GM23338 (cell line): Measurements from ENCODE around the gene DLX5. TPM values are rescaled to one million over a fixed set of nuclear protein-coding genes. Genes with fewer than 3 reads are reported as not detected.

Experiments used
- ATAC-seq: fragments of 200-7000 bp; cut with Tn5 transposase; 3 replicates; pipeline ENCODE4 v1.9.1; 2020
- DNase-seq: peaks from one replicate; pipeline ENCODE4 v3.0.0-alpha.2; 2015; ENCODE audit warnings: low spot score
- H2AFZ ChIP-seq: fragments of 200-600 bp; sonication (generic); 2 replicates; pipeline ENCODE4 v1.8.0; 2016; ENCODE audit warnings: antibody characterized with exemption, mild to moderate bottlenecking, moderate library complexity
- H3F3A ChIP-seq: fragments of 200-600 bp; sonication (generic); replicated peaks from 2 replicates; pipeline ENCODE4 v1.8.0; 2017; ENCODE audit warnings: antibody characterized with exemption, mixed run types, low read depth
- H3K27ac ChIP-seq: fragments of 200-600 bp; sonication (generic); 2 replicates; pipeline ENCODE4 v1.6.1; 2016; ENCODE audit warnings: low read depth
- H3K27me3 ChIP-seq: fragments of 200-600 bp; sonication (generic); 2 replicates; pipeline ENCODE4 v1.8.0; 2016; ENCODE audit warnings: mild to moderate bottlenecking, mixed run types, moderate library complexity; ENCODE audit not compliant: insufficient read depth
- H3K36me3 ChIP-seq: fragments of 200-600 bp; sonication (generic); 2 replicates; pipeline ENCODE4 v1.8.0; 2016; ENCODE audit warnings: mild to moderate bottlenecking; ENCODE audit not compliant: insufficient read depth
- H3K4me1 ChIP-seq: fragments of 200-600 bp; sonication (generic); 2 replicates; pipeline ENCODE4 v1.8.0; 2016; ENCODE audit warnings: mild to moderate bottlenecking, moderate library complexity; ENCODE audit not compliant: insufficient read depth
- H3K4me2 ChIP-seq: fragments of 200-600 bp; sonication (generic); 2 replicates; pipeline ENCODE4 v1.7.1; 2017; ENCODE audit warnings: mixed run types
- H3K4me3 ChIP-seq: fragments of 200-600 bp; sonication (generic); 2 replicates; pipeline ENCODE4 v1.6.1; 2016; ENCODE audit warnings: mixed run types
- H3K79me2 ChIP-seq: fragments of 200-600 bp; sonication (generic); replicated peaks from 2 replicates; pipeline ENCODE4 v1.8.0; 2017; ENCODE audit warnings: mild to moderate bottlenecking; ENCODE audit not compliant: insufficient read depth
- H3K9me2 ChIP-seq: fragments of 200-600 bp; sonication (generic); 2 replicates; pipeline ENCODE4 v1.8.0; 2017; ENCODE audit not compliant: insufficient read depth
- H4K20me1 ChIP-seq: fragments of 200-600 bp; sonication (generic); replicated peaks from 2 replicates; pipeline ENCODE4 v1.8.0; 2017; ENCODE audit warnings: mild to moderate bottlenecking; ENCODE audit not compliant: insufficient read depth
- H3K27ac Mint-ChIP-seq: 2 replicates; pipeline ENCODE4 v1.8.0; 2020; ENCODE audit warnings: inconsistent platforms, mild to moderate bottlenecking, moderate library complexity, mixed read lengths
- H3K27me3 Mint-ChIP-seq: 3 replicates; pipeline ENCODE4 v1.8.0; 2022; ENCODE audit warnings: low read depth, mild to moderate bottlenecking, moderate library complexity, mixed read lengths, inconsistent platforms; ENCODE audit not compliant: insufficient read depth, poor library complexity
- H3K36me3 Mint-ChIP-seq: 3 replicates; pipeline ENCODE4 v1.8.0; 2021; ENCODE audit warnings: low read depth, mild to moderate bottlenecking, inconsistent platforms, moderate library complexity, mixed read lengths
- H3K4me1 Mint-ChIP-seq: 3 replicates; pipeline ENCODE4 v1.8.0; 2020; ENCODE audit warnings: mild to moderate bottlenecking, inconsistent platforms, mixed read lengths
- H3K4me3 Mint-ChIP-seq: 3 replicates; pipeline ENCODE4 v1.8.0; 2021; ENCODE audit warnings: moderate library complexity, mild to moderate bottlenecking, inconsistent platforms, mixed read lengths
- H3K9me3 Mint-ChIP-seq: 3 replicates; pipeline ENCODE4 v1.8.0; 2020; ENCODE audit warnings: moderate library complexity, mild to moderate bottlenecking, inconsistent platforms, mixed read lengths
- CTCF ChIP-seq, 2 experiments: fragments of 200-600 bp in 1 of 2; sonication (generic) in 1 of 2; conservative IDR thresholded peaks; 2 replicates each; pipeline versions ENCODE4 v1.5.1 to v1.6.1; 2016 to 2017; ENCODE audit warnings: antibody characterized with exemption in 2 of 2, low read depth in 2 of 2, mild to moderate bottlenecking in 2 of 2, moderate library complexity in 1 of 2
- EZH2 ChIP-seq: fragments of 200-600 bp; sonication (generic); IDR thresholded peaks from one replicate; pipeline ENCODE4 v1.8.0; 2017; ENCODE audit warnings: antibody characterized with exemption, mild to moderate bottlenecking, low read depth; ENCODE audit not compliant: unreplicated experiment
- JUNB ChIP-seq: IDR thresholded peaks from one replicate; pipeline ENCODE4 v1.6.1; 2016; ENCODE audit warnings: antibody characterized with exemption; ENCODE audit not compliant: unreplicated experiment
- POLR2AphosphoS5 ChIP-seq: IDR thresholded peaks from 2 replicates; pipeline ENCODE4 v1.6.1; 2016; ENCODE audit warnings: antibody characterized with exemption, low read depth
- REST ChIP-seq: IDR thresholded peaks from one replicate; pipeline ENCODE4 v1.6.1; 2018; ENCODE audit warnings: antibody characterized with exemption; ENCODE audit not compliant: unreplicated experiment
- ZNF462 ChIP-seq: fragments of 250-450 bp; sonication (Bioruptor Pico); IDR thresholded peaks from 2 replicates; pipeline ENCODE4 v1.5.0; 2020; ENCODE audit warnings: mild to moderate bottlenecking, moderate library complexity
- polyA plus RNA-seq: library from polyadenylated mRNA; unstranded; fragments of >200 nt; fragmentation: Nextera tagmentation; extraction: Ambion mirVana; gene quantifications from 2 replicates; pipeline ENCODE4 v1.2.1, GENCODE V29; 2016
- total RNA-seq: library from RNA; depleted of rRNA; stranded (reverse); fragments of >200 nt; shearing (Covaris generic); gene quantifications from 2 replicates; pipeline ENCODE4 v1.2.3, GENCODE V29; 2014

DLX5 gene
- total and polyA plus RNA-seq, 2 experiments from 2014 or later = not detected

GRCh38 chr7:97015279-97015678 is 9.4 kb downstream of the DLX5 start:
- Histone ChIP-seq H3K27me3 (peaks cover 100% of the 10 kb centered on the region), H3F3A (peaks cover 60% of the 10 kb centered on the region), H3K4me2 (no peak overlapping the region), H3K4me3 (no peak overlapping the region), H4K20me1 (peaks cover 62% of the 10 kb centered on the region), H3K36me3 (no peaks in the 10 kb centered on the region), H2AFZ (no peak overlapping the region), H3K27ac (no peak overlapping the region), H3K4me1 (peaks cover 56% of the 10 kb centered on the region), H3K79me2 (no peaks in the 10 kb centered on the region), H3K9me2 (no peaks in the 10 kb centered on the region)
- ATAC-seq (no peak), DNase-seq (peak; percentile 4)
- Mint-ChIP-seq H3K9me3 (peaks cover 4% of the 10 kb centered on the region; the same call in 1 of the 3 replicates), H3K4me3 (no peak overlapping the region), H3K27me3 (peaks cover 100% of the 10 kb centered on the region), H3K27ac (no peak overlapping the region), H3K36me3 (no peaks in the 10 kb centered on the region; the same call in 2 of the 3 replicates), H3K4me1 (peaks cover 43% of the 10 kb centered on the region)
- TF ChIP-seq REST (no peak), EZH2 (no peak), CTCF (conservative IDR thresholded peaks at IDR 0.05; ENCODE audit: low read depth in 2 of 2) (no peak), JUNB (no peak), ZNF462 (CRISPR knock-in tag) (no peak), POLR2AphosphoS5 (no peak)
